NCI-H345 treated with DMSO at 0.1 percent for 48 hours (cell line): ENCODE measurements around the gene OR11G2.
"Not testable (repeated sequence)": the region's sequence is repeated elsewhere in the genome, so short reads cannot be mapped to it uniquely, and the experiment has no call there.

Experiments used
- DNase-seq: peaks from one replicate; lab custom pipeline; 2025; ENCODE audit not compliant: unreplicated experiment; lab: John Stamatoyannopoulos, UW

Gene OR11G2, protein sequence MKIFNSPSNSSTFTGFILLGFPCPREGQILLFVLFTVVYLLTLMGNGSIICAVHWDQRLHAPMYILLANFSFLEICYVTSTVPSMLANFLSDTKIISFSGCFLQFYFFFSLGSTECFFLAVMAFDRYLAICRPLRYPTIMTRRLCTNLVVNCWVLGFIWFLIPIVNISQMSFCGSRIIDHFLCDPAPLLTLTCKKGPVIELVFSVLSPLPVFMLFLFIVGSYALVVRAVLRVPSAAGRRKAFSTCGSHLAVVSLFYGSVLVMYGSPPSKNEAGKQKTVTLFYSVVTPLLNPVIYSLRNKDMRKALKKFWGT

DNA sequence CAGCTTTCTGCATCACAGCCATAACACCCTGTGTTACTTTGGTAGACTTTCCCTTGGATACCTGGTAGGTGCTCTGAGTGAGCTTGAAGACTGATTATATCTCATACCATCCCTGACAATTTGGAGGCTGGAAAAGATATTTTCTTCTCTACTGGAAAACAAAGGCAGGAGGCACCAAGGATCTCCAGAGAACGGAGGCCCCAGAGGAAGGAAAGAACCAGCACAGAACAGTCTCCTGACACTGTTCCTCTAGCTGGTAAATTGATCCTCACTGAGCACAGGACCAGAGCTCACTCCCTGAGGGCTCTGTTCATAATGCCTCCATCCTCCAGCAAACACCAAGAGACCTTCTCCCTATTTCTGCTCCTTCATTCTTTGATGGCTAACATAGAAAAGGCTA lies at the start of gene OR11G2:
TSS of gene OR11G2 (plus strand) at position 301 of the 400 bp plus-strand sequence. CDS start 6,542 bp downstream, outside the sequence.
- no peak for DNase-seq

DNA sequence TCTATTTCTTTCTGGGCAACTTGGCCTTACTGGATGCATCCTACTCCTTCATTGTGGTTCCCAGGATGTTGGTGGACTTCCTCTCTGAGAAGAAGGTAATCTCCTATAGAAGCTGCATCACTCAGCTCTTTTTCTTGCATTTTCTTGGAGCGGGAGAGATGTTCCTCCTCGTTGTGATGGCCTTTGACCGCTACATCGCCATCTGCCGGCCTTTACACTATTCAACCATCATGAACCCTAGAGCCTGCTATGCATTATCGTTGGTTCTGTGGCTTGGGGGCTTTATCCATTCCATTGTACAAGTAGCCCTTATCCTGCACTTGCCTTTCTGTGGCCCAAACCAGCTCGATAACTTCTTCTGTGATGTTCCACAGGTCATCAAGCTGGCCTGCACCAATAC lies 46.8 kb upstream of the OR11G2 start:
- no peak for DNase-seq

DNA sequence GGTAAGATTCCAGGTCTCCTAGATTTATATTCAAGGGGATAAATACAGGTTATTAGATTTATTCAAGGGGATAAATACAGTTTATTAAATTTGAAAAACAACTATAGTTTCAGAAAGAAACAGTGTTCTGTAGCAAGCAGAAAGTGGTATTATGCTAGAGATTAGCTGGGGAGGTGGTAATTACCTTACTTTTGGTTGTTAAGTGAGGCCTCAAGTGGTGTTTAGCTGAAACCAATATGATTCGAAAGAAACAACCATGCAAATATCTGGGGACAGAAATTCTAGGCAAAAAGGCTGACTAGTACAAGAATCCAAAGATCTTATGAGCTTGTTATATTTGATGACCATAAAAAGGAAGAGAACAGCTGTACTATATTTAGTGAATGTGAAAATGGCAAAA lies 45.9 kb upstream of the OR11G2 start:
- DNase-seq, result no peak

DNA sequence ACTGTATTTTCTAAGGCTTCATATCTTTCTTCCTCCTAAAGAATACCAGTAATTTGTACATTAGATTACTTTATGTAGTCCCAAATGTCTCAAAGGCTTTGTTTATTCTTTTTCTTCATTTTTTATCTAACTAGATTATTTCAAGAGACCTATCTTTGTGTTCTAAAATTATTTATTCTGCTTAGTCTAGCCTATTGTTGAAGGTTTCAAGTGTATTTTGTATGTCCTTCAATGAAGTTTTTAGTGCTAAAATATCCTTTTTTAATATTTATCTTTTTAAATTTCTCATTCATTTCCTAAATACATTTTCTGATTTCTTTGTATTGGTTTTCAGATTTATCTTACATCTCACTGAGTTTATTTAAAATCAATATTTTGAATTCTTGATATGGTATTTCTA lies 26.2 kb upstream of the OR11G2 start:
- no peak for DNase-seq

DNA sequence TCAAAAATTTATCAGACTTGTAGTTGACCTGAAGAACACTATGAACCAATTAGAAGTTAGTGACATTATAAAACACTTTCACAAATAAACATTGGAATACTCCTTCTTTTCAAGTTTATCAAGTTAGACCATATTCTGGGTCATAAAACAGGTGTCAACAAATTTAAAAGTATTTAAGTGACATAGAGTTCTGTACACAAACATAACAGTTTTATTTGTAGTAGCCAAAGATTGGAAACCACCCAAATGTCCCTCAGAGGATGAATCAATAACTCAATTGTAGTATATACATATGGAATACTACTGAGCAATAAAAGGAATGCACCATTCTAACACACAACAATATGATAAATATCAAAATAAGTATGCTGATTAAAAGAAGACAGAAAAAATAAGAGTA lies 23.6 kb upstream of the OR11G2 start:
- no peak for DNase-seq

DNA sequence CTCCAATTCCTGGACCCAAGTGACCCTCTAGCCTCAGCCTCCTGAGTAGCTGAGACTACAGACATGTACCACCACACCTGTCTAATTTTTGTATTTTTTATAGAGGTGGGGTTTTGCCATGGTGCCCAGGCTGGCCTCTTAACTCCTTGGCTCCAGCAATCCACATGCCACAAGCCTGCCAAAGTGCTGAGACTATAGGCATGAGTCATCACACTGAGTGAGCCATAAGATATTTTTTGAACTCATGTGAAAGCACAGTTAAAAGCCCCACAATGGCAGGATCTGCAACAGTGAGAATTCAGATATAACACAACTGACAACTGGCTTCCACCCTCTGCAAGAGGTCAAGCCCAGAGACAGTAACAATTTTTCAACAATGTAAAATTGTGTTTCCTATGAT lies 20.8 kb upstream of the OR11G2 start:
- not testable (repeated sequence) for DNase-seq

DNA sequence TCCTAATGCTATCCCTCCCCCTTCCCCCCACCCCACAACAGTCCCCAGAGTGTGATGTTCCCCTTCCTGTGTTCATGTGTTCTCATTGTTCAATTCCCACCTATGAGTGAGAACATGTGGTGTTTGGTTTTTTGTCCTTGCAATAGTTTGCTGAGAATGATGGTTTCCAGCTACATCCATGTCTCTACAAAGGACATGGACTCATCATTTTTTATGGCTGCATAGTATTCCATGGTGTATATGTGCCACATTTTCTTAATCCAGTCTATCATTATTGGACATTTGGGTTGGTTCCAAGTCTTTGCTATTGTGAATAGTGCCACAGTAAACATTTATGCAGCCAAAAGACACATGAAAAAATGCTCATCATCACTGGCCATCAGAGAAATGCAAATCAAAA lies 16.5 kb upstream of the OR11G2 start:
- not testable (repeated sequence) for DNase-seq

DNA sequence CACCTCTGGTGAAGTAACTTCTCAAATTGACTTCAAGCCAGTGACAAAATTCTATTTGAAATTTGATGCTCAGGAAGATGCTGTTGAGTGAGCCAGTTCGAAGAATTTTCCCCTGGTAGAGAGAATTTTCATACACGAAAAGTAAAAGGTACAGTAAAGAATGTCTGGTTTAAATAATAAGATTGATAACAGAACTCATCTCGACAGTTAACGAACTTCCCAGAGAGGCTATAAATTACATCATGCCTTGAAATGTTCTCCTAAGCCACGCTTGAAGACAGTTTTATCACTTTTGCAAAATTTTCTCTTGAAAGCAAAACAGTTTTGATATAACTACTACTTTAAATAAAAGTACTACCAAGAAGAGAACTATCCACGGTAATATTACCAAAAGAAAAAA lies 14.4 kb upstream of the OR11G2 start:
- no peak for DNase-seq

DNA sequence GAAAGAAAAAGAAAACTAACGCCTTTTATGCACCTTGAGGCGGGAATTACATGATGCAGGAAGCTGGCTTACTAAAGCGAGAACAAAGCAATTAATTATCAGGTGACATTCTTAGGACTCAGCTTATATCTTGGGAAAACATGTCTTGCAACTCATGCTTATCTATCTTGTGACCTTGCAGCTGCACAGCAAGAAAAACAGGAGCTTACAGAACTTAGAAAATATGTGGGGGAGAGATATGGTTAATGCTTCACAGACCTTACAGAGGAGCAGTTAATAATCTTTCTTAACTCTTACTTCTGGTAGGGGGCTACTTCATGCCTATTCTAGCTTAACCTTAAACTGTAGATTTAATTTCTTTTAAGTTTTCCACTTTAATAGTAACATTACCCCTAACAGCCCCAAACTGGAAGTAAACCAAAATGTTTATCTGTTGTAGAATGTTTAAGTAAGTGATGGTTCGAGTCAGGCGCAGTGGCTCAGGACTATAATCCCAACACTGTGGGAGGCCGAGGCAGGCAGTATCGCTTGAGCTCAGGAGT lies 13.2 kb upstream of the OR11G2 start:
- DNase-seq, result no peak

DNA sequence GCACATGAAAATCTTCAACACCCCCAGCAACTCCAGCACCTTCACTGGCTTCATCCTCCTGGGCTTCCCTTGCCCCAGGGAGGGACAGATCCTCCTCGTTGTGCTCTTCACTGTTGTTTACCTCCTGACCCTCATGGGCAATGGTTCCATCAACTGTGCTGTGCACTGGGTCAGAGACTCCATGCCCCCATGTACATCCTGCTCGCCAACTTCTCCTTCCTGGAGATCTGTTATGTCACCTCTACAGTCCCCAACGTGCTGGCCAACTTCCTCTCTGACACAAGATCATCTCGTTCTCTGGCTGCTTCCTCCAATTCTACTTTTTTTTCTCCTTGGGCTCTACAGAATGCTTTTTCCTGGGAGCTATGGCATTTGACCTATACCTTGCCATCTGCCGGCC lies 11.5 kb upstream of the OR11G2 start:
- no peak for DNase-seq

DNA sequence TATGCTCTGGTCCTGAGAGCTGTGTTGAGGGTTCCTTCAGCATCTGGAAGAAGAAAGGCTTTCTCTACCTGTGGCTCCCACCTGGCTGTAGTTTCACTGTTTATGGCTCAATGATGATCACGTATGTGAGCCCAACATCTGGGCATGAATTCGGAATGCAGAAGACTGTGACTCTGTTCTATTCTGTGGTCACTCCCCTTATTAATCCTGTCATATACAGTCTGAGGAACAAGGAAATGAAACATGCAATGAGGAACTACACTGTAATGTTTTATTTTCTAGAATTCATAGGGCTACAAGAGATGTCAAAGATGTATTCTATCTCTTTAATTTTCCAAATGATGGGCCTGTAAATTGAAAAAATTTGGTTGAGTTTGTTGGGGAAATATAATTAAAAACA lies 10.8 kb upstream of the OR11G2 start:
- no peak for DNase-seq

DNA sequence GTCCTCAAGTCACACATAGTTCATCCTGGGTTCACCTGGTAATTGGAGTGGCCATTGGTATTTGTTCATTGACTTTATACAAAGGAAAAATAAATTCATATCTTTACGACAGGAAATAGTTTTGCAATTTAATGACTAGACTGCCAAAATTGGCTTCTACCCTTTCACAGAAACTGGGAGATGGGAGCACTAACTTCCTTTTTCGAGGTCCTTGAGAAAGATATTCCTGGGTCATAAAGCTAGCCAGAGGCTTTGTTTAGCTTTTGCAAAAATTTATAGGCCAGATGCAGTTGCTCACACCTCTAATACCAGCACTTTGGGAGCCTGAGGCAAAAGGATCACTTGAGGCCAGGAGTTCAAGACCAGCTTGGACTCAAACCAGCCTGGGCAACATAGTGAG lies 10.2 kb upstream of the OR11G2 start:
- DNase-seq, result no peak

DNA sequence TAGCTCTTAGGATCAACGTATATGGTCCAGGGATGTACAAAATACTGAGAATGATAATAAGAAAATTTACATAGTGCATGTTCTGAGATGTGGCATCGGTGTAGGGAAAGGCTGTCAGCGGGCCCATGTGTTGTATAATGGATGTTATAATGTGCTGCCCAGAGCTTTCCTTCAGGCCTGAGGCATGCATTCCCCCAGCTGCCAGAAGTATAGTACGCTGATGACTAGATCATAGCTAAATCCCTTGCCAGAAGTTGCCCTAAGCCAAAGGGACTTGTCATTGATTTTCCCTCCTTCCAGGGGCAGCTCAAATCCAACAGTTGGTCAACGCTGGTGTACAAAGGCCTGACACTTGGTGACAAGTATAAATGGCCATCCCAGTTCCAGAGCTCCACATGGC lies 6.5 kb upstream of the OR11G2 start:
- no peak for DNase-seq

DNA sequence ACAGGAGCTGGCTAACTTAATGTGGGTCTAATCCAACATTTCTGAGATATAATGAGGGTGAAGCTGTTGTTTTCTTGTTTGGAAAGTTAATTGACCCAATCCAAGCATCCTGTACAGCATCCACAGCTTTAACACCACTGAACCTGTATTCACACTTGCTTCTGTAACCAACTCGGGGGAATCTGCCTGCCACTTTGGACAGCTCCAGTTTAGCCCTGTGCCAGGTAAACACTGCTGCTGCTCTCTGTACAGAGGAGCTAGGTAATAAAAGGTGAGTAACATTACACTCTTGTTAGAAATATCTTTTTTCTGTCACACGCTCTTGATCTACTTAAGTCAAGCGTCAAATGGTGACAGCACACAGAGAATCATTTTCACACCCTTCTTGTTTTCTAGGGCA lies 700 bp downstream of the OR11G2 start:
- DNase-seq, result no peak

DNA sequence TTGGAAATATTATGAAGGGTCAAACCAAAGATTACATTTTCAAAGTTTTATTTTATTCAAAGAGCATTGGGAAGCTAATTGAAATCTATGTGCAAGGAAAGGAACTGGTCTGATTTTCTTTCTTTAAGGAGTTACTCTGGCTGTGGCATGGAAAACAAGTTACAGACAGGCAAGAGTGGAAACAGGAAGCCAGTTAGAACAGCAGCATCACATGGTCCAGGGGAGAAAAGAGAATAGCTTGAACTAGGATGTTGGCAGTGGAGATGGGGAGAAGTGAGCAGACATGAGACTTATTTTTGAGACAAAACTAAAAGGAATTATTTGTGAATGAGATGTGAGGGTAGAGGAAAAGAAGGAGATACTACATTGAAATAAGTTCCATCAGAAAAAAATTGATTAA lies 3.4 kb downstream of the OR11G2 start:
- DNase-seq, result no peak

DNA sequence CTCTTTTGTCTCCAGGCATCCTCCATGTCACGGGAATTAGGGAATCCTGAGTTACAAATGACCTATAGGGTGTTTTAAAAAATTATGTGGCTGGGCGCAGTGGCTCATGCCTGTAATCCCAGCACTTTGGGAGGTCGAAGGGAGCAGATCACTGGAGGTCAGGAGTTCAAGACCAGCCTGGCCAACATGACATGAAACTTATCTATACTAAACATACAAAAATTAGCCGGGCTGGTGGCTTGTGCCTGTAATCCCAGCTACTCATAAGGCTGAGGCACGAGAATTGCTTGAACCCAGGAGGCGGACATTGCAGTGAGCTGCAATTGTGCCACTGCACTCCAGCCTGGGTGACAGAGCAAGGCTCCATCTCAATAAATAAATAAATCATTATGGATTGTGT lies 4.5 kb downstream of the OR11G2 start:
- DNase-seq, result not testable (repeated sequence)

DNA sequence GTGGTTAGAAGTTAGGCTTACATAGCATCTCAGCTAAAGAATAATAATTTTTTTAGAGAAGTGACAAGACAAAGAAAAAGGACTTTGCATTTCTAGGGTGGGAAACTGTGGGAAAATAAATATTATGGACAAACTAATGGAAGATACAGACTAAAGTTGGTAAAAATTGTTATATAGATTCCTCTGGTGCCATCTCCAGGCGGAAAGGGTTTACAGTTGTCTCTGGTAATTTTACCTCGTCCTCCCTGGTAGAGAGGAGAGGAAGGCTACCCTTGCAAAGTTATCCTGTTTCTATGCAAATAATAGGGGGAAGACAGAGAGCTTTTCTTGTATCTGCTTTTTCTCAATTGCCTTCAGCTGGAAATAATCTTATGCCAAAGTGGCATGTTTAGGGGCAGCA lies 5.2 kb downstream of the OR11G2 start:
- no peak for DNase-seq

DNA sequence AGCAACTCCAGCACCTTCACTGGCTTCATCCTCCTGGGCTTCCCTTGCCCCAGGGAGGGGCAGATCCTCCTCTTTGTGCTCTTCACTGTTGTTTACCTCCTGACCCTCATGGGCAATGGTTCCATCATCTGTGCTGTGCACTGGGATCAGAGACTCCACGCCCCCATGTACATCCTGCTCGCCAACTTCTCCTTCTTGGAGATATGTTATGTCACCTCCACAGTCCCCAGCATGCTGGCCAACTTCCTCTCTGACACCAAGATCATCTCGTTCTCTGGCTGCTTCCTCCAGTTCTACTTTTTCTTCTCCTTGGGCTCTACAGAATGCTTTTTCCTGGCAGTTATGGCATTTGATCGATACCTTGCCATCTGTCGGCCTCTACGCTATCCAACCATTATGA lies 6.8 kb downstream of the OR11G2 start:
- DNase-seq, result no peak

DNA sequence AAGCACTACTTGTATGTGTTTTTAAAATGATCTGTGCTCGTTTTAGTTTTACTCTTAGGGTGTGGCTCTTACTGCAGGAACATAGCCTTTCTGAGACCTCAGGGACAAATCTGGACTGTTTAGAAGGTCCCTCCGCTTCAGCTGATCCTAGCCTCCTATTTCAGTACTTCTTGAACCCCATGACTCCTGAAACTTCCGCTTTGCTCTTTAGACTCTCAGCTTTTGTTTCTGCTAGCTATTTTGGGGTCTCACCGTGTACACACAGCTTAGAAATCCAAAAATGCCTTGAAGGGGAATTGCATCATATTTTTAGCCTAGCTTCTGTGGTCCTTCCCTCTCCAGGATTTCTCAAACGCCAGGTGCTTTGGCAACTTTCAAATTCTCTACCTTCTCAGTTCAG lies 8.3 kb downstream of the OR11G2 start:
- DNase-seq, result no peak

DNA sequence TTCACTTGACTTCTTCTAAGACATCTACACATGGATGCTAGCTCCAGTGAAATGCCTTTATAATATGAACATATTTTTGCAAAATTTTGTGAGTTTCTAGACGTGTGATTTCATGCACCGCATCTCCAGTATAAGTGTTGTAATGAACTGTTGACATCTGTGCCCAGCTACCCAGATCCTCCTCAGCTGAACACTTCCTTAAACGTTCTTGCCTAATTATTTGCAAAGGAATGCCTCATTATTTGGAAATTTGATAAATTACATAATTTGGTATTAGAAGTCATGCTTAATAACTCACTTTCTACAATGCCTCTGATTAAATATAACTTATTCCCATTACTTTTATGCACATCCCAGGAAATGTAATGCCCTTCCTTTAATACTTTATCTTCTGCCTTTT lies 14.0 kb downstream of the OR11G2 start:
- no peak for DNase-seq

DNA sequence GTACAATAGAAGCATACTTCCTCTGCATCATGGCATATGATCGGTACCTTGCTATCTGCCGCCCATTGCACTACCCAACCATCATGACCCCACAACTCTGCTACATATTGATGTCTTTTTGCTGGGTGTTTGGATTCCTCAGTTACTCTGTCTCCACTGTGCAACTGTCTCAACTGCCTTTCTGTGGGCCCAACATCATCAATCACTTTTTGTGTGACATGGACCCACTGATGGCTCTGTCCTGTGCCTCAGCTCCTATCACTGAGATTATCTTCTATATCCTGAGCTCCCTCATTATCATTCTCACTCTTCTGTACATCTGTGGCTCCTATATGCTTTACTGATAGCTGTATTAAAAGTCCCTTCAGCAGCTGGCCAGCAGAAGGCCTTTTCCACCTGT lies 18.9 kb downstream of the OR11G2 start:
- DNase-seq, result no peak

DNA sequence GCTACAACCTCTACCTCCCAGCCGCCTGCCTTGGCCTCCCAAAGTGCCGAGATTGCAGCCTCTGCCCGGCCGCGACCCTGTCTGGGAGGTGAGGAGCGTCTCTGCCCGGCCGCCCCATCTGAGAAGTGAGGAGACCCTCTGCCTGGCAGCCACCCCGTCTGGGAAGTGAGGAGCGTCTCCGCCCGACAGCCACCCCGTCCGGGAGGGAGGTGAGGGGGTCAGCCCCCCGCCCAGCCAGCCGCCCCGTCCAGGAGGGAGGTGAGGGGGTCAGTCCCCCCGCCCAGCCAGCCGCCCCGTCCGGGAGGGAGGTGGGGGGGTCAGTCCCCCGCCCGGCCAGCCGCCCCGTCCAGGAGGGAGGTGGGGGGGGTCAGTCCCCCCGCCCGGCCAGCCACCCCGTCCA lies 21.7 kb downstream of the OR11G2 start:
- not testable (repeated sequence) for DNase-seq

DNA sequence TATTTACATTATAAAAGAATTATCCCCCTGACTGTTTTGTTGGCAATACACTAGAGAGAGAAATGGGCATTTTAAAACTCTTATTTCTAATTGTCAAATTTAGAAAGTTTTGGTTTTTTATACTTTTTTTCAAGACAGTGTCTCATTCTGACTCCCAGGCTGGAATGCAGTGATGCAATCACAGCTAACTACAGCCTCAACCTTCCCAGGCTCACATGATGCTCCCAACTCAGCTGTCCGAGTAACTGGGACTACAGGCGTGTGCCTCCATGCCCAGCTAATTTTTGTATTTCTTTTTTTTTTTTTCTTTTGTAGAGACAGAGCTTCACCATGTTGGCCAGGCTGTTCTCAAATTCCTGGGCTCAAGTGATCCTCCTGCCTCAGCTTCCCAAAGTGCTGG lies 24.5 kb downstream of the OR11G2 start:
- DNase-seq, result no peak
